ENCODE data around the gene MBTPS1. TPM values are rescaled to one million over a fixed set of nuclear protein-coding genes. Genes with fewer than 3 reads are reported as not detected.
"Not testable (repeated sequence)": the region's sequence is repeated elsewhere in the genome, so short reads cannot be mapped to it uniquely, and the experiment has no call there.

Gene MBTPS1
- total RNA-seq, 4 donors from 2014 or later, result 36.3 to 77.6 (median 53.0) TPM

- DNase-seq, result no peak
These were observed 727 bp upstream of the MBTPS1 start for GRCh38 chr16:84117494-84117843.

DNA sequence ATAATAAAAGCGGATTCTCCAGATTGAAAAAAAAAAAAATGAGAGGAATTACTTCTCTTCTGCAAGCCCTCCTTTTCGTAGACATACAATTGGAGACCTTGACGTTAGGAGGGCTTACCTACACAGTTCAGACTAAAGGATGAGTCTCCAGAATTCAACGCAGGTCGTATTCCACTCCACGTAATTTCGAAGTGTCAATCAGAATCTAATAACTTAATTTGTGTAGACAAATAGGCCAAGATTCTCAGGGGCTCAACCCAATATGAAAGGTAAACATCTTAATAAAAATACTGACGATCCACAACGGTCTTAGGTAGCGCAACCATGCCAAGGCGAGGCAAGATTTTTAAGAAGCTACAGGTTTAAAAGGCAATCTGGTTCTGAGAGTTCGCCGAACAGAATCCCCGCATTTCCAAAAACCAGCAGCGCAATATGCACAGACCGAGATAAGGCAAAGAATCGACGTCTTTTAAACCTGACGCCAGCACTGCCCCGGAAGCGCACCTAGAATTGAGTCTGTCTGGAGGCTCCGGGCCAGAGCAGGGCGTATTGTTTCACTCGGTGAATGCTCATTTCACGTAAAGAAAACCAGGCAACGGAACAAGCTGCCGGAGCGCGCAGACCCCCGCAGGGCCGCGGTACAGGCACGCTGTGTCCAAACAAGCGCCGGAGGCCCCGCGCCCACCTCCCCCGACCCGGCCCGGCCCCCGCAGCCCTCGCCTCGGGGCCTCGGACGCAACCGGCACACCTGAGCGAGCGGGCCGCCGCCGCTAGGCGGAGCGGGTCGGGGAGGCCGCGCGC lies 623 bp downstream of the MBTPS1 start:
- peaks cover 11 to 51% (median 20%) of the 10 kb centered on the region in 3 donors for H3K4me1 ChIP-seq
- peak overlapping the region; percentile 66 to 99 (median 93) for H3K4me3 ChIP-seq
- WGBS, 2 donors, result 2% methylated on average over 23 to 42 of the region's 57 CpGs
- DNase-seq, result no peak
- H3K27me3 ChIP-seq, result no peaks in the 10 kb centered on the region
- intact Hi-C loops (cut with DNase I), result no loop called here
- H3K27ac ChIP-seq, result peak overlapping the region; percentile 90 to 99 (median 95)
- no peaks in the 10 kb centered on the region for H3K9me3 ChIP-seq
- TF ChIP-seq, protein P1, sequence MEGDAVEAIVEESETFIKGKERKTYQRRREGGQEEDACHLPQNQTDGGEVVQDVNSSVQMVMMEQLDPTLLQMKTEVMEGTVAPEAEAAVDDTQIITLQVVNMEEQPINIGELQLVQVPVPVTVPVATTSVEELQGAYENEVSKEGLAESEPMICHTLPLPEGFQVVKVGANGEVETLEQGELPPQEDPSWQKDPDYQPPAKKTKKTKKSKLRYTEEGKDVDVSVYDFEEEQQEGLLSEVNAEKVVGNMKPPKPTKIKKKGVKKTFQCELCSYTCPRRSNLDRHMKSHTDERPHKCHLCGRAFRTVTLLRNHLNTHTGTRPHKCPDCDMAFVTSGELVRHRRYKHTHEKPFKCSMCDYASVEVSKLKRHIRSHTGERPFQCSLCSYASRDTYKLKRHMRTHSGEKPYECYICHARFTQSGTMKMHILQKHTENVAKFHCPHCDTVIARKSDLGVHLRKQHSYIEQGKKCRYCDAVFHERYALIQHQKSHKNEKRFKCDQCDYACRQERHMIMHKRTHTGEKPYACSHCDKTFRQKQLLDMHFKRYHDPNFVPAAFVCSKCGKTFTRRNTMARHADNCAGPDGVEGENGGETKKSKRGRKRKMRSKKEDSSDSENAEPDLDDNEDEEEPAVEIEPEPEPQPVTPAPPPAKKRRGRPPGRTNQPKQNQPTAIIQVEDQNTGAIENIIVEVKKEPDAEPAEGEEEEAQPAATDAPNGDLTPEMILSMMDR (IDR thresholded peaks at IDR 0.05), result peak in 1 of 6 experiments; percentile 58
- no peak for TF ChIP-seq POLR2A (IDR thresholded peaks at IDR 0.05)
- H3K36me3 ChIP-seq, result peaks cover 0 to 4% (median 0%) of the 10 kb centered on the region in 3 donors

More at GRCh38 chr16:84117494-84117843, 727 bp upstream of the MBTPS1 start:
- Histone ChIP-seq H3K27ac (peak overlapping the region; percentile 90 to 99 (median 95)), H3K27me3 (no peaks in the 10 kb centered on the region), H3K4me1 (peaks cover 11 to 51% (median 20%) of the 10 kb centered on the region in 3 donors), H3K9me3 (no peaks in the 10 kb centered on the region), H3K36me3 (peaks cover 0 to 6% (median 0%) of the 10 kb centered on the region in 3 donors), H3K4me3 (peak overlapping the region; percentile 66 to 99 (median 93))
- no peak for TF ChIP-seq POLR2A (IDR thresholded peaks at IDR 0.05)
- TF ChIP-seq, protein P1 (IDR thresholded peaks at IDR 0.05), result no peak
- intact Hi-C loops (cut with DNase I), result no loop called here
- WGBS, 2 donors, result 9 to 10% methylated on average over 12 of the region's 12 CpGs

DNA sequence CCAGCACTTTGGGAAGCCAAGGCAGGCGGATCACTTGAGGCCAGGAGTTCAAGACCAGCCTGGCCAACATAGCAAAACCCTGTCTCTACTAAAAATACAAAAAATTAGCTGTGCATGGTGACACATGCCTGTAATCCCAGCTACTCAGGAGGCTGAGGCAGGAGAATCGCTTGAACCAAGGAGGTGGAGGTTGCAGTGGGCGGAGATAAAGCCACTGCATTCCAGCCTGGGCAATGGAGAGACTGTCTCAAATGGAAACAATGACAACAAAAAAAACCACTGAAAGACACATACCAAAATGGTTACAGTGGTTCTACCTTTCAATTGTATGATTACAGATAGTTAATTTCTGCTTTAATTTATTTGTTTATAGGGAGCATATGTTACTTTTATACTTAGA lies 4.8 kb downstream of the MBTPS1 start:
- H3K27me3 ChIP-seq; H3K27ac ChIP-seq; intact Hi-C loops (cut with DNase I); H3K4me3 ChIP-seq; DNase-seq; H3K9me3 ChIP-seq: not testable (repeated sequence)
- peaks cover 0 to 32% (median 0%) of the 10 kb centered on the region in 3 donors for H3K36me3 ChIP-seq
- peaks cover 11 to 55% (median 14%) of the 10 kb centered on the region in 3 donors for H3K4me1 ChIP-seq
- 79 to 92% methylated on average over 3 of the region's 3 CpGs for WGBS, 2 donors

DNA sequence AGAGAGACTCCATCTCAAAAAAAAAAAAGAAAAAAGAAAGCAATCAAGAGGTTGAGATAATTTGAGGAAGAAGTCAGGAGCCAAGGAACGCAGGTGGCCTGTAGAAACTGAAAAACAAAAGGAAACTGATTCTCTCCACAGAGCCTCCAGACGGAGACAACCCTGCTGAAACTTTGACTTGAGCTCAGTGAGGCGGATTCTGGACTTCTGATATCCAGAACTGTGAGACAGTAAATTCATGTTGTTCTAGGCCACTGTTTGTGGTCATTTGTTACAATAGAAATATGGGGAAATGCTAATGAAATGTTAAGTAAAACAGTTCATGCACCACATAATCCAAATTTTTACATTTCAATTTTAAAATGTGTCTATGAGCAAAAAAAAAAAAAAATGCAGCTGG lies 5.2 kb downstream of the MBTPS1 start:
- Histone ChIP-seq H3K4me1 (peaks cover 11 to 55% (median 14%) of the 10 kb centered on the region in 3 donors), H3K4me3 (no peak overlapping the region), H3K27ac (no peak overlapping the region), H3K27me3 (no peaks in the 10 kb centered on the region), H3K9me3 (no peaks in the 10 kb centered on the region), H3K36me3 (peaks cover 0 to 37% (median 0%) of the 10 kb centered on the region in 3 donors)
- intact Hi-C loops (cut with DNase I), result no loop called here
- 67 to 75% methylated on average over 3 of the region's 3 CpGs for WGBS, 2 donors
- no peak for DNase-seq
- TF ChIP-seq, protein P1 (IDR thresholded peaks at IDR 0.05), result no peak
- TF ChIP-seq POLR2A (IDR thresholded peaks at IDR 0.05), result no peak

DNA sequence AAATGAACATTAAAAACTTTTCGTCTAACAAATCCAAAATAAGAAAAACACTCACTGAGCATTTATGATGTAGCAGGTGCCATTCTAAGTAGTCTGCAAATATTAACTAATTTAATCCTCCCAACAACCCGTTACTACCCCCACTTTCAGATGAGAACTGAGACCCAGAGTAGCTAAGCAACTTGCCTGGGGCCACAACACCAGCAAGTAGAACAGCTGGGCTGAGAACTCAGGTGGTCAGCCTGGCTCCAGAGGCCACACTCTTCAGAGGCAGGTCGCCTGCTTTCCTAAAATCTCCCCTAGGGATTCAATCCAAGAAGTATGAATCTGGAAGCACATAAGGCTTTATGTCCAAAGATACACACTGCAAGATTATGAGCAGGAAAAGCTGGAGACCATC lies 6.2 kb downstream of the MBTPS1 start:
- H3K27me3 ChIP-seq, result no peaks in the 10 kb centered on the region
- H3K27ac ChIP-seq, result no peak overlapping the region
- H3K4me3 ChIP-seq, result no peak overlapping the region
- no peaks in the 10 kb centered on the region for H3K9me3 ChIP-seq
- 60 to 91% methylated on average over 3 of the region's 3 CpGs for WGBS, 2 donors
- intact Hi-C loops (cut with DNase I), result no loop called here
- DNase-seq, result no peak
- no peak for TF ChIP-seq POLR2A (IDR thresholded peaks at IDR 0.05)
- TF ChIP-seq, protein P1 (IDR thresholded peaks at IDR 0.05), result no peak
- peaks cover 7 to 58% (median 11%) of the 10 kb centered on the region in 3 donors for H3K4me1 ChIP-seq
- H3K36me3 ChIP-seq, result peaks cover 0 to 47% (median 0%) of the 10 kb centered on the region in 3 donors

All from esophagus squamous epithelium (tissue), 5 donors.